Common myeloid progenitor, CD34-positive (primary cell): ENCODE data around the gene TSPAN5.

Experiments used
- CTCF ChIA-PET: fragments of 350-600 bp; sonication (Branson Sonifier 250); formaldehyde crosslinking; loops from one replicate; lab custom pipeline; 2021; ENCODE audit warnings: antibody characterized with exemption; lab: Charles Lee
- POLR2A ChIA-PET: fragments of 350-600 bp; sonication (Branson Sonifier 250); formaldehyde crosslinking; loops from one replicate; lab custom pipeline; 2021; ENCODE audit warnings: antibody characterized with exemption; lab: Charles Lee
- DNase-seq, 3 donors: peaks; one replicate each; pipeline versions ENCODE4 v3.0.0 to v3.0.0-alpha.2; 2013
- H3K27ac ChIP-seq, 2 experiments: 1 replicate in 1 of 2; 2 replicates in 1 of 2; pipeline ENCODE4 v1.7.0; 2013; ENCODE audit warnings: inconsistent platforms in 2 of 2, low read length in 2 of 2, mild to moderate bottlenecking in 2 of 2, low read depth in 1 of 2, moderate library complexity in 1 of 2; ENCODE audit not compliant: severe bottlenecking in 2 of 2, insufficient read depth in 1 of 2, poor library complexity in 1 of 2
- H3K27me3 ChIP-seq, 5 experiments: replicated peaks in 2 of 5; 1 replicate in 3 of 5; 2 replicates in 2 of 5; pipeline versions ENCODE4 v1.6.1 to v1.7.0; 2013; ENCODE audit warnings: low read length in 4 of 5, mild to moderate bottlenecking in 2 of 5, moderate library complexity in 2 of 5, inconsistent platforms in 1 of 5; ENCODE audit not compliant: insufficient read depth in 5 of 5, control insufficient read depth in 4 of 5
- H3K36me3 ChIP-seq, 4 experiments: 1 replicate in 2 of 4; 2 replicates in 2 of 4; pipeline versions ENCODE4 v1.6.1 to v1.7.0; 2013; ENCODE audit warnings: low read length in 3 of 4, control low read depth in 1 of 4, mild to moderate bottlenecking in 1 of 4; ENCODE audit not compliant: control insufficient read depth in 4 of 4, insufficient read depth in 4 of 4
- H3K4me1 ChIP-seq, 4 experiments: 1 replicate in 3 of 4; 2 replicates in 1 of 4; pipeline versions ENCODE4 v1.6.1 to v1.7.1; 2013; ENCODE audit warnings: low read length in 3 of 4, mild to moderate bottlenecking in 3 of 4, control low read depth in 1 of 4, inconsistent platforms in 1 of 4, moderate library complexity in 1 of 4; ENCODE audit not compliant: control insufficient read depth in 4 of 4, insufficient read depth in 4 of 4; ENCODE audit errors: control extremely low read depth in 1 of 4
- H3K4me3 ChIP-seq, 7 experiments: 1 replicate in 4 of 7; 2 replicates in 3 of 7; pipeline versions ENCODE4 v1.5.1 to v1.7.0; 2013; ENCODE audit warnings: mild to moderate bottlenecking in 7 of 7, low read length in 6 of 7, moderate library complexity in 6 of 7, inconsistent platforms in 2 of 7, low read depth in 2 of 7, control low read depth in 1 of 7; ENCODE audit not compliant: insufficient read depth in 4 of 7, control insufficient read depth in 1 of 7; ENCODE audit errors: extremely low read depth in 1 of 7
- H3K9me3 ChIP-seq, 5 experiments: 1 replicate in 4 of 5; 2 replicates in 1 of 5; pipeline versions ENCODE4 v1.6.1 to v1.7.1; 2013; ENCODE audit warnings: low read length in 4 of 5, mild to moderate bottlenecking in 2 of 5, inconsistent platforms in 1 of 5, low read depth in 1 of 5, moderate library complexity in 1 of 5; ENCODE audit not compliant: control insufficient read depth in 4 of 5, insufficient read depth in 2 of 5; ENCODE audit errors: control extremely low read depth in 1 of 5
- WGBS: methylation state at CpG from one replicate; pipeline ENCODE4 v1.1.5; 2013; ENCODE audit not compliant: insufficient coverage; 5-methylcytosine and 5-hydroxymethylcytosine counted together

Gene TSPAN5

GRCh38 chr4:98529970-98530569 lies 128.3 kb downstream of the TSPAN5 start:
- POLR2A ChIA-PET = no interaction called here
- CTCF ChIA-PET = interaction anchor here (0.9 to 2.2 kb wide), 2 partner anchors 11 kb away, joined by 3 to 5 read pairs; no protein-coding TSS in a partner anchor
- no CpG with 5 or more reads among the region's 2 CpGs for WGBS

GRCh38 chr4:98528882-98529281 lies 129.5 kb downstream of the TSPAN5 start:
- no peaks in the 10 kb centered on the region for H3K9me3 ChIP-seq
- H3K36me3 ChIP-seq = no peaks in the 10 kb centered on the region
- H3K27me3 ChIP-seq = no peaks in the 10 kb centered on the region
- 100% methylated on average over 3 of the region's 3 CpGs for WGBS
- ChIA-PET CTCF (interaction anchor here (1.3 to 2.2 kb wide), 3 partner anchors 10 to 11 kb away, joined by 3 to 5 read pairs (median 5); no protein-coding TSS in a partner anchor), POLR2A (no interaction called here)
- H3K4me1 ChIP-seq = peaks cover 0 to 4% (median 0%) of the 10 kb centered on the region in 4 experiments
- H3K4me3 ChIP-seq = no peak overlapping the region
- H3K27ac ChIP-seq = no peak overlapping the region
- DNase-seq = no peak

More at GRCh38 chr4:98529970-98530569, 128.3 kb downstream of the TSPAN5 start:
- H3K27ac ChIP-seq = no peak overlapping the region
- H3K9me3 ChIP-seq = no peaks in the 10 kb centered on the region
- H3K4me1 ChIP-seq = no peaks in the 10 kb centered on the region
- H3K36me3 ChIP-seq = no peaks in the 10 kb centered on the region
- no peaks in the 10 kb centered on the region for H3K27me3 ChIP-seq
- DNase-seq = no peak
- H3K4me3 ChIP-seq = no peak overlapping the region

GRCh38 chr4:98527534-98528269 lies 130.7 kb downstream of the TSPAN5 start:
- POLR2A ChIA-PET = no interaction called here
- no peak for DNase-seq
- CTCF ChIA-PET = interaction anchor here (1.1 to 2.2 kb wide), 4 partner anchors 9 to 16 kb away, joined by 3 to 5 read pairs (median 4); no protein-coding TSS in a partner anchor
- H3K9me3 ChIP-seq = no peaks in the 10 kb centered on the region
- 98% methylated on average over 5 of the region's 9 CpGs for WGBS
- no peaks in the 10 kb centered on the region for H3K27me3 ChIP-seq
- H3K4me1 ChIP-seq = peaks cover 0 to 4% (median 0%) of the 10 kb centered on the region in 4 experiments
- H3K36me3 ChIP-seq = no peaks in the 10 kb centered on the region
- no peak overlapping the region for H3K27ac ChIP-seq
- H3K4me3 ChIP-seq = no peak overlapping the region

DNA sequence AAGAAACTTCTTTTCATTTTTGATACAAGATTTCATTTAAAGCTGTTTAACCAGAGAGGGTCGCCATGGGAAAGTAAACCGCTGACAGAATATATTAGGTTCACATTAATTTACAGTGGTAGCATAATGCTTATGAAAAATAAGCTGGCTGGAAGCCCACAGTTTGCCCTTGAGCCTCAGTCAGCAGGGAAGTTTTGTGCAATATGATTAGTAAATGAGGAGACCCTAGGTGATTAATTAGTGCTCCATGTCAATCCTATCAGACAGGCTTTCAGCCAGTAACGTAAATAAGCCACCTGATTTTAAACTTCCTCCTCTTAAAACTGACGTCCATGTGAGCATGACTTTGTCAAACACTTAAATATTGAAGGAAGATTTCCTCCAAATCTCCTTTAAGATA lies 134.2 kb downstream of the TSPAN5 start:
- ChIA-PET CTCF (no interaction called here), POLR2A (no interaction called here)
- WGBS = no CpG with 5 or more reads among the region's 4 CpGs
- no peaks in the 10 kb centered on the region for H3K9me3 ChIP-seq
- no peaks in the 10 kb centered on the region for H3K27me3 ChIP-seq
- H3K4me3 ChIP-seq = no peak overlapping the region
- H3K36me3 ChIP-seq = no peaks in the 10 kb centered on the region
- no peak for DNase-seq
- peaks cover 0 to 4% (median 0%) of the 10 kb centered on the region in 4 experiments for H3K4me1 ChIP-seq
- no peak overlapping the region for H3K27ac ChIP-seq

DNA sequence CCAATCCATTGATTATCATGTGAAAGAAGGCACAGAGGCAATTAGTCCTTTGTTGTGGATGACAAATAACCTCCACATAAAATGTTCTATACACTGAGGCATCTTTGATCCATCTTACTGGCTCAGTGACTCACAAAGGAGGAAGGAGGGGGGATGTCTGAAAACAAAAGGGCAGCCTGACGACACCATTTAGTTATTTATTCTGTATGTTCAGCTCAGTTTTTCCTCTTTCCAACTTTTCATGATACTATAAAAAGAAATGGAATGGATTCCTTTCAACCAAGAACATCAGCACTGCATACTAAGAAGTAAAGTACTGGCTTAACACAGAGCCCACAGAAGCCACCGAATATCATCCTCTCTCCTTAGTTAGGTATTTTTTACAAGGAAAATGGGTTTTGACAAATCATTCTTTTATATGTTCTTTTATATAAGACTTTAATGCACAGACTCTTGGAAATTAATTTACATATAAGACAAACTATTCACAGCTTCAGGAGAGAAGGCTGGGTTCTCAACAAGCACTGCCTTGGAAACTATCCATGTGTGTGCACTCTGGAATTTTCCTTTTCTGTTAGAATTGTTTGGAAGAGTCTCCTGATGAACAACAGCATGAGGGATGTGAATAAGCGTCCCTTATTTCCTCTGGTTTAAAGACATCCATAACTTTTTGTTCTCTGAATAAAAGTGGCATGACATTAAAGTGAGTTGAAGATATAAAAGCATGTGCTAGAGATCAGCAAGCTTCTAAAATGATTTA lies 135.6 kb downstream of the TSPAN5 start:
- Histone ChIP-seq H3K4me1 (peaks cover 0 to 4% (median 0%) of the 10 kb centered on the region in 4 experiments), H3K9me3 (no peaks in the 10 kb centered on the region), H3K4me3 (no peak overlapping the region), H3K36me3 (no peaks in the 10 kb centered on the region), H3K27me3 (no peaks in the 10 kb centered on the region), H3K27ac (no peak overlapping the region)
- ChIA-PET CTCF (interaction anchor here (0.6 to 1.3 kb wide), 2 partner anchors 55 to 124 kb away, joined by 3 read pairs; no protein-coding TSS in a partner anchor), POLR2A (interaction anchor here (1.0 kb wide), 1 partner anchor 32 kb away, joined by 4 read pairs; no protein-coding TSS in a partner anchor)
- DNase-seq = no peak
- WGBS = no CpG with 5 or more reads among the region's 3 CpGs

DNA sequence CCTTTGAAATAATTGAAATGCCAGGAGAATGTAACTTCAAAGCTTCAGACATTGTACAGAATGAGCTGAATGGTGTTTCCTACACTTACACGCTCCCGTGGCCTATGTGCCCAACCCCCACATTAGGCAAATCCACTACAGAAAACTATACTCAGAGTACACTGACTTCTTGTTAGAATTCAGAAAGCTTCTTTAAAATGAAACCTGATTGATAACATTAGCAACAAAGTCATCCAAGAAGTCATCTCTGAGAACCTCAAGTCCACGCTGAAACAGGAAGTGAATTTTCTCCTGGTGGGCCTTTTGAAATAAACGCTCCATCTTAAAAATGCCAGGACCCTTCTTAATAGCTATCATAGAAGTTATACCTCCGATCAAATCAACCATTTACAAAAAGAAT lies 136.3 kb downstream of the TSPAN5 start:
- peaks cover 0 to 2% (median 0%) of the 10 kb centered on the region in 5 experiments for H3K9me3 ChIP-seq
- no peak overlapping the region for H3K27ac ChIP-seq
- no peaks in the 10 kb centered on the region for H3K36me3 ChIP-seq
- peaks cover 0 to 4% (median 0%) of the 10 kb centered on the region in 4 experiments for H3K4me1 ChIP-seq
- no peaks in the 10 kb centered on the region for H3K27me3 ChIP-seq
- no peak overlapping the region for H3K4me3 ChIP-seq
- WGBS = 95% methylated on average over 2 of the region's 5 CpGs
- DNase-seq = peak in 1 of 3 donors; percentile 6
- ChIA-PET CTCF (interaction anchor here (1.3 kb wide), 1 partner anchor 54 kb away, joined by 3 read pairs; no protein-coding TSS in a partner anchor), POLR2A (interaction anchor here (1.0 kb wide), 1 partner anchor 32 kb away, joined by 4 read pairs; no protein-coding TSS in a partner anchor)
